Right lobe of liver (tissue), 6 donors: ENCODE data around the gene EXOC3. TPM values are rescaled to one million over a fixed set of nuclear protein-coding genes. Genes with fewer than 3 reads are reported as not detected.
"Not testable (repeated sequence)": the region's sequence is repeated elsewhere in the genome, so short reads cannot be mapped to it uniquely, and the experiment has no call there.

Experiments used
- ATAC-seq, 4 donors: fragments of 200-7000 bp; cut with Tn5 transposase; one replicate each; pipeline ENCODE4 v1.9.1; 2020; ENCODE audit warnings: mild to moderate bottlenecking in 4 of 4, moderate library complexity in 4 of 4
- DNase-seq, 3 donors: peaks; one replicate each; pipeline ENCODE4 v3.0.0-alpha.2; 2020
- H3K27ac ChIP-seq, 3 donors: fragments of 200-600 bp; one replicate each; pipeline ENCODE4 v1.8.0; 2022
- H3K27me3 ChIP-seq, 2 donors: fragments of 200-600 bp; one replicate each; pipeline ENCODE4 v1.8.0; 2022
- H3K36me3 ChIP-seq, 4 donors: fragments of 200-600 bp; sonication (generic) in 1 of 4; one replicate each; pipeline versions ENCODE4 v1.5.1 to v1.8.0; 2017 to 2022; ENCODE audit warnings: control low read depth in 1 of 4
- H3K4me1 ChIP-seq, 4 donors: fragments of 200-600 bp; sonication (generic) in 1 of 4; one replicate each; pipeline versions ENCODE4 v1.5.1 to v1.8.0; 2017 to 2022; ENCODE audit warnings: control low read depth in 1 of 4
- H3K4me3 ChIP-seq, 3 donors: fragments of 200-600 bp; one replicate each; pipeline ENCODE4 v1.8.0; 2022
- H3K9me3 ChIP-seq, 4 donors: fragments of 200-600 bp; sonication (generic) in 1 of 4; one replicate each; pipeline versions ENCODE4 v1.5.1 to v1.8.0; 2017 to 2022; ENCODE audit warnings: control low read depth in 1 of 4
- POLR2A ChIP-seq: fragments of 450-650 bp; IDR thresholded peaks from one replicate; pipeline ENCODE4 v1.6.1; 2017; ENCODE audit warnings: antibody characterized with exemption, mild to moderate bottlenecking
- WGBS: methylation state at CpG from one replicate; pipeline ENCODE4 v1.1.6; 2018; ENCODE audit warnings: low coverage, low lambda C conversion rate; ENCODE audit not compliant: insufficient coverage; ENCODE audit errors: missing lambda C conversion rate; 5-methylcytosine and 5-hydroxymethylcytosine counted together
- intact Hi-C, 2 donors: fragments of 100-400 bp; cut with DNase I; formaldehyde crosslinking; loops; one replicate each; pipeline versions ENCODE4 v1.11.2 to v1.14.1; 2022
- total RNA-seq, 6 experiments: library from RNA; depleted of rRNA in 2 of 6; stranded (reverse); fragments of >200 nt in 2 of 6; fragmentation: NEBNext Ultra II Directional in 3 of 6; extraction: Animal tissue kit (Norgen Biotek cat#: 25700) in 3 of 6; gene quantifications; one replicate each; pipeline versions ENCODE4 v1.1.0 to v1.2.4, GENCODE V29; 2016 to 2023
- TF ChIP-seq, protein P1 (sequence below), 4 donors: fragments of 200-600 bp in 3 of 4; fragments of 450-650 bp in 1 of 4; IDR thresholded peaks; one replicate each; pipeline versions ENCODE4 v1.5.1 to v1.8.0; 2016 to 2022; ENCODE audit warnings: antibody characterized with exemption in 4 of 4, mild to moderate bottlenecking in 2 of 4
- donor health status: DM: no; HTN: yes; CAD: no.
- donor health status: DM: no; HTN: no; CAD: no.
- donor health status: DM: no; HTN: no; CAD: no.
- donor health status: DM: no; HTN: yes; CAD: no.
- donor health status: DM: no; HTN: yes; CAD: no.

Gene EXOC3
- total RNA-seq, 6 experiments from 2014 or later, result 14.6 to 24.3 (median 20.0) TPM

GRCh38 chr5:501831-502184 is 58.8 kb downstream of the EXOC3 start:
- no peak overlapping the region for H3K4me3 ChIP-seq
- ATAC-seq, result no peak
- TF ChIP-seq, protein P1, sequence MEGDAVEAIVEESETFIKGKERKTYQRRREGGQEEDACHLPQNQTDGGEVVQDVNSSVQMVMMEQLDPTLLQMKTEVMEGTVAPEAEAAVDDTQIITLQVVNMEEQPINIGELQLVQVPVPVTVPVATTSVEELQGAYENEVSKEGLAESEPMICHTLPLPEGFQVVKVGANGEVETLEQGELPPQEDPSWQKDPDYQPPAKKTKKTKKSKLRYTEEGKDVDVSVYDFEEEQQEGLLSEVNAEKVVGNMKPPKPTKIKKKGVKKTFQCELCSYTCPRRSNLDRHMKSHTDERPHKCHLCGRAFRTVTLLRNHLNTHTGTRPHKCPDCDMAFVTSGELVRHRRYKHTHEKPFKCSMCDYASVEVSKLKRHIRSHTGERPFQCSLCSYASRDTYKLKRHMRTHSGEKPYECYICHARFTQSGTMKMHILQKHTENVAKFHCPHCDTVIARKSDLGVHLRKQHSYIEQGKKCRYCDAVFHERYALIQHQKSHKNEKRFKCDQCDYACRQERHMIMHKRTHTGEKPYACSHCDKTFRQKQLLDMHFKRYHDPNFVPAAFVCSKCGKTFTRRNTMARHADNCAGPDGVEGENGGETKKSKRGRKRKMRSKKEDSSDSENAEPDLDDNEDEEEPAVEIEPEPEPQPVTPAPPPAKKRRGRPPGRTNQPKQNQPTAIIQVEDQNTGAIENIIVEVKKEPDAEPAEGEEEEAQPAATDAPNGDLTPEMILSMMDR (IDR thresholded peaks at IDR 0.05), result no peak
- TF ChIP-seq POLR2A, result no peak
- WGBS, result 30% methylated on average over 2 of the region's 23 CpGs
- no peak overlapping the region for H3K27ac ChIP-seq
- no peak for DNase-seq
- H3K9me3 ChIP-seq, result no peaks in the 10 kb centered on the region
- H3K27me3 ChIP-seq, result no peaks in the 10 kb centered on the region
- no peaks in the 10 kb centered on the region for H3K4me1 ChIP-seq
- no peaks in the 10 kb centered on the region for H3K36me3 ChIP-seq
- intact Hi-C loops, result no loop called here

DNA sequence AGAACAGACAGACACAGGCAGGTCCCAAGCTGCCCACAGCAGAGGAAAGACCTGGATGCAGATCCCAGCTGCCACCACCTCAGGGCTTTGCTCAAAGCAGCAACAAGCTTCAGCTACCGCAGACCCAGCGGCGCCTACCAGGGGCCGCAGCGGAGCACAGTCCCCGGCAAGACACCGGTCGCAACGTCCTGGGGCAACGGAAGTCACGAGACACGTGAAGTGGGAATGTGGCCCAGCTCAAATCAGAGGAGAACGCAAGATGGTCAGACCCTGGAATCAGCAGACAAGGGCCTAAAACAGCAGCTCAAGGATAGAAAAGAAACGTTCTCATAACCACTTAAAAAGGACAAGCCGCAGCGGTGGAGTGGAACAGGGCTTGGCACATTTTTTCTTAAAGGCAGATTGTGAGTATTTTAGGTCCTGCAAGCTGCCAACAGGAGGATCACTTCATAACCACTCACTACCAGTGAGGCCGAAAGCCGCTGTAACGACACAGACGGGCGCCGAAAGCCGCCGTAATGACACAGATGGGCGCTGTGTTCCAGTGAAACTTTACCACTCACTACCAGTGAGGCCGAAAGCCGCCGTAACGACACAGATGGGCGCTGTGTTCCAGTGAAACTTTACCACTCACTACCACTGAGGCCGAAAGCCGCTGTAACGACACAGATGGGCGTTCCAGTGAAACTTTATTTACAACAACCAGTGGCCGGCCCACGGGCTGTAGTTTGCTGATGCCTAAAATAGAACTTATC is 59.5 kb downstream of the EXOC3 start:
- DNase-seq, result no peak
- no peak for TF ChIP-seq POLR2A
- TF ChIP-seq, protein P1 (IDR thresholded peaks at IDR 0.05), result no peak
- Histone ChIP-seq H3K4me3 (no peak overlapping the region), H3K4me1 (no peaks in the 10 kb centered on the region), H3K9me3 (no peaks in the 10 kb centered on the region), H3K27ac (no peak overlapping the region), H3K36me3 (no peaks in the 10 kb centered on the region), H3K27me3 (no peaks in the 10 kb centered on the region)
- WGBS, result 81% methylated on average over 24 of the region's 36 CpGs
- intact Hi-C loops, result no loop called here
- ATAC-seq, result no peak

DNA sequence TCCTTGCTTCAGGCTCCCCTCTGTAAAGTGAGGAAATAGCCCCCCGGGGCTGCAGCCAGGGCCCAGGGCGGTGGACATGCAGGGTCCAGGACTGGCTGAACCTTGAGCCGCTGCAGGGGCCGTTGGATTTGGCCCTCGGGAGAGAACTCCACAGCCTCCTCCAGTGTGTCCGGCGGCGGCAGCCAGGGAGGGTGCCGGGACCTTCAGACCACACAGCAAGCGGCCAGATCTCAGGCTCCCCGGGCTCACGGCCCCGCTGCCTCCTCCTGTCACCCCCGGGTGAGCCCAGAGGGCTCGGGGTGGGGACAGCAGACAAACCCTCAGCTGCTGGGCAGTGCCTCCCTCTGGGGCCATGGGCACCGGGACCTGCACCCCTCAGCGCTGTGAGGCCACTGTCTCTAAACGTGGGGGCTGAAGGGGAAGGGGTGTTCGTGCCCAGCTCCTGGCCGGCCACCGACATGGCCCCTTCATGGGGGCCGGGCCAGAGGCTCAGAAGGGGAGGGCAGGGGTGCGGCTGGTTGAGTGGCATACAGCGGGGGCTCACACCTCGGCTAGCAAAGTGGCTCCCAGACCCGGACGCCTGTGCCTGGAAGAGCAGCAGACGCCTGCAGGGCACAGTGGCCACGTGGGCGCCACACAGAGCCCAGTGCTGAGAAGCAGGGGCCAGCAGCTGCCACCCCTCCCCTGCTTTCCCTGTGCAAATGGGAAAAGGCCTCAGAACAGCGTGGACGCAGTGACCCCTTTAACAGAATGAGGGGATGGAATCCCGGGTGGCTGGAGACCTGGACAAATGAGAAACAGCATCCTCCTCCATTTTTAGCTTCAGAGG is 61.6 kb downstream of the EXOC3 start:
- H3K9me3 ChIP-seq, result no peaks in the 10 kb centered on the region
- ATAC-seq (no peak), DNase-seq (no peak)
- no peaks in the 10 kb centered on the region for H3K36me3 ChIP-seq
- intact Hi-C loops, result no loop called here
- no peak for TF ChIP-seq POLR2A
- H3K27me3 ChIP-seq, result no peaks in the 10 kb centered on the region
- no peak overlapping the region for H3K4me3 ChIP-seq
- 27% methylated on average over 3 of the region's 33 CpGs for WGBS
- no peaks in the 10 kb centered on the region for H3K4me1 ChIP-seq
- H3K27ac ChIP-seq, result no peak overlapping the region

DNA sequence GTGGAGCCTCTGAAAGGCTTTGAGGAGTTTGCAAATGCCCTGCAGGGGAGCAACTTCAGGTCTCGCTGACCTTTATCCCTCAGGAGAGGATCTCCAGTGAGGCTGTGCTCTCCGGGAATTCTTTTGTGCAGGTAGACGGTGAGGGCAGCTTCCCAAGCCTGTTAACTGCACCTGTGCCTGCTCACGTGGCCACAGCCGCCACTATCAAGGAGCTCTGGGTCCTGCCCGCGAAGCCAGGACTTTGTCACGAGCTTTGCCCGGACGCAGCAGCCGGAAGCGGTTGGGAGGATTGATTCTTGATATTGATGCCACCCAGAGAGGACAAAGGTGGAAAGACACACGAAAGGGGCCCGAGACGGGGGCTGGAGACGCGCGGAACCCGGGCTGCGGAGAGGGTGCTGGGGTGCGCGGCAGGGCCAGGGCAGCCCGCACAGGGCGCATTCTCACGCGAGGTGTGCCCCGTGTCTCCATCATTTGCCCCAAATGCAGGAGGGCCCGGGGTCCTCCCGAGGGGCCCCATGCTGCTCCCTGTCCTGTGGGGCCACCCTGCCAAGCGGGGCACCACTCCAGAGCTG is 63.1 kb downstream of the EXOC3 start:
- Histone ChIP-seq H3K4me3 (no peak overlapping the region), H3K4me1 (no peaks in the 10 kb centered on the region), H3K27ac (no peak overlapping the region), H3K27me3 (no peaks in the 10 kb centered on the region), H3K9me3 (no peaks in the 10 kb centered on the region), H3K36me3 (no peaks in the 10 kb centered on the region)
- TF ChIP-seq, protein P1 (IDR thresholded peaks at IDR 0.05), result no peak
- no peak for TF ChIP-seq POLR2A
- WGBS, result 45% methylated on average over 8 of the region's 30 CpGs
- DNase-seq (no peak), ATAC-seq (no peak)
- intact Hi-C loops, result no loop called here

GRCh38 chr5:507986-508575 is 65.1 kb downstream of the EXOC3 start:
- H3K36me3 ChIP-seq, H3K4me1 ChIP-seq, H3K27me3 ChIP-seq, H3K9me3 ChIP-seq, H3K27ac ChIP-seq, ATAC-seq, DNase-seq, intact Hi-C loops, H3K4me3 ChIP-seq: not testable (repeated sequence)
- WGBS, result 94% methylated on average over 17 of the region's 42 CpGs
